HCT116 (cell line): ENCODE measurements around the gene ZBTB16. TPM values are rescaled to one million over a fixed set of nuclear protein-coding genes. Genes with fewer than 3 reads are reported as not detected.

ENCODE experiments used
- ATAC-seq: fragments of 200-7000 bp; cut with Tn5 transposase; 2 replicates; pipeline ENCODE4 v1.9.1; 2020; ENCODE audit warnings: mild to moderate bottlenecking, moderate library complexity
- BruUV-seq: library from RNA; stranded (reverse); fragments of 400-500 nt; replicated peaks from 2 replicates; lab custom pipeline; 2021; lab: Mats Ljungman, UMichigan
- CTCF ChIA-PET: fragments of 300-600 bp; sonication (Branson Sonifier 250); formaldehyde crosslinking; loops from one replicate; lab custom pipeline; 2021; ENCODE audit warnings: antibody characterized with exemption; lab: Charles Lee
- POLR2A ChIA-PET: fragments of 300-600, 350-600 bp; sonication (Branson Sonifier 250); formaldehyde crosslinking; loops from one replicate; lab custom pipeline; 2021; ENCODE audit warnings: antibody characterized with exemption; lab: Charles Lee
- RAD21 ChIA-PET, 2 experiments: fragments of 300-600 bp; sonication (Branson Sonifier 250); formaldehyde crosslinking; loops; one replicate each; lab custom pipeline; 2023; ENCODE audit warnings: low total read pairs in 2 of 2; ENCODE audit not compliant: uncharacterized antibody in 2 of 2, unreplicated experiment in 2 of 2, low non-redundant PET in 1 of 2; lab: Charles Lee
- DNase-seq: peaks from one replicate; pipeline ENCODE4 v3.0.0-alpha.2; 2010; ENCODE audit warnings: low read depth, low spot score
- H2AFZ ChIP-seq: fragments of 200-600 bp; shearing (Covaris generic), sonication (generic); 2 replicates; pipeline ENCODE4 v1.6.1; 2017; ENCODE audit warnings: low read depth, mixed run types, mixed read lengths, antibody characterized with exemption, low read length; ENCODE audit not compliant: poor library complexity, severe bottlenecking
- H3K27ac ChIP-seq: 2 replicates; pipeline ENCODE4 v1.5.1; 2012; ENCODE audit warnings: low read depth, low read length
- H3K27me3 ChIP-seq: fragments of 200-600 bp; sonication (generic); 2 replicates; pipeline ENCODE4 v1.6.1; 2016; ENCODE audit warnings: mixed run types, low read length, mixed read lengths; ENCODE audit not compliant: insufficient read depth
- H3K36me3 ChIP-seq, 2 experiments: fragments of 200-500 bp in 1 of 2; fragments of 200-600 bp in 1 of 2; sonication (Bioruptor generic) in 1 of 2; sonication (generic) in 1 of 2; 2 replicates each; pipeline versions ENCODE4 v1.5.1 to v1.6.1; 2014 to 2016; ENCODE audit warnings: low read length in 2 of 2, inconsistent platforms in 1 of 2, mixed read lengths in 1 of 2, mixed run types in 1 of 2; ENCODE audit not compliant: insufficient read depth in 2 of 2, control insufficient read depth in 1 of 2
- H3K4me1 ChIP-seq, 2 experiments: fragments of 200-600 bp in 1 of 2; sonication (generic) in 1 of 2; 2 replicates each; pipeline versions ENCODE4 v1.5.1 to v1.6.1; 2012 to 2017; ENCODE audit warnings: low read length in 2 of 2, inconsistent platforms in 1 of 2, mild to moderate bottlenecking in 1 of 2, mixed read lengths in 1 of 2, mixed run types in 1 of 2, moderate library complexity in 1 of 2; ENCODE audit not compliant: insufficient read depth in 2 of 2, control insufficient read depth in 1 of 2
- H3K4me2 ChIP-seq: fragments of 200-600 bp; sonication (generic); 2 replicates; pipeline ENCODE4 v1.6.1; 2017; ENCODE audit warnings: mixed run types, low read length, mixed read lengths
- H3K4me3 ChIP-seq, 2 experiments: fragments of 200-600 bp in 1 of 2; sonication (generic) in 1 of 2; replicated peaks in 1 of 2; 2 replicates each; pipeline ENCODE4 v1.5.1; 2011 to 2016; ENCODE audit warnings: low read length in 2 of 2, control low read depth in 1 of 2, low read depth in 1 of 2, mild to moderate bottlenecking in 1 of 2, mixed read lengths in 1 of 2, mixed run types in 1 of 2
- H3K79me2 ChIP-seq: fragments of 200-600 bp; sonication (generic); 2 replicates; pipeline ENCODE4 v1.6.1; 2017; ENCODE audit warnings: mild to moderate bottlenecking, mixed run types, low read length, moderate library complexity, mixed read lengths; ENCODE audit not compliant: insufficient read depth
- H3K9ac ChIP-seq: fragments of 200-600 bp; sonication (generic); 2 replicates; pipeline ENCODE4 v1.6.1; 2016; ENCODE audit warnings: low read length, mixed read lengths
- H3K9me2 ChIP-seq: fragments of 200-600 bp; sonication (generic), shearing (Covaris generic); 2 replicates; pipeline ENCODE4 v1.6.1; 2017; ENCODE audit warnings: mixed run types, mild to moderate bottlenecking, moderate library complexity; ENCODE audit not compliant: insufficient read depth
- H3K9me3 ChIP-seq, 2 experiments: fragments of 200-500 bp in 1 of 2; fragments of 200-600 bp in 1 of 2; sonication (Bioruptor generic) in 1 of 2; sonication (generic) in 1 of 2; 2 replicates each; pipeline ENCODE4 v1.6.1; 2014 to 2017; ENCODE audit warnings: low read length in 2 of 2, mixed read lengths in 2 of 2, inconsistent platforms in 1 of 2, low read depth in 1 of 2, mild to moderate bottlenecking in 1 of 2, mixed run types in 1 of 2, moderate library complexity in 1 of 2; ENCODE audit not compliant: control insufficient read depth in 1 of 2, insufficient read depth in 1 of 2
- H4K20me1 ChIP-seq: fragments of 200-600 bp; sonication (generic), shearing (Covaris generic); 2 replicates; pipeline ENCODE4 v1.6.1; 2017; ENCODE audit warnings: mixed run types, mild to moderate bottlenecking, moderate library complexity; ENCODE audit not compliant: insufficient read depth
- CBX3 ChIP-seq: IDR thresholded peaks from 2 replicates; pipeline ENCODE4 v1.6.1; 2012; ENCODE audit warnings: low read depth
- CEBPB ChIP-seq: IDR thresholded peaks from 2 replicates; pipeline ENCODE4 v1.6.1; 2012; ENCODE audit warnings: low read depth
- EGR1 ChIP-seq: IDR thresholded peaks from 2 replicates; pipeline ENCODE4 v1.6.1; 2012; ENCODE audit warnings: low read depth
- ELF1 ChIP-seq: IDR thresholded peaks from 2 replicates; pipeline ENCODE4 v1.6.1; 2012; ENCODE audit warnings: low read depth, borderline replicate concordance
- EZH2 ChIP-seq: fragments of 200-600 bp; sonication (generic); IDR thresholded peaks from 2 replicates; pipeline ENCODE4 v1.6.1; 2017; ENCODE audit warnings: antibody characterized with exemption, mixed run types
- EZH2phosphoT487 ChIP-seq: fragments of 200-600 bp; IDR thresholded peaks from 2 replicates; pipeline ENCODE4 v1.6.1; 2018; ENCODE audit warnings: antibody characterized with exemption, borderline replicate concordance
- FOSL1 ChIP-seq: IDR thresholded peaks from 2 replicates; pipeline ENCODE4 v1.6.1; 2012; ENCODE audit warnings: low read depth
- JUND ChIP-seq: IDR thresholded peaks from 2 replicates; pipeline ENCODE4 v1.6.1; 2012
- POLR2A ChIP-seq: IDR thresholded peaks from 2 replicates; pipeline ENCODE4 v1.7.0; 2011; ENCODE audit warnings: borderline replicate concordance; ENCODE audit not compliant: insufficient read depth, insufficient read length; ENCODE audit errors: extremely low read depth
- POLR2AphosphoS5 ChIP-seq: IDR thresholded peaks from 2 replicates; pipeline ENCODE4 v1.6.1; 2011; ENCODE audit warnings: mild to moderate bottlenecking, low read depth, low read length, moderate library complexity
- RAD21 ChIP-seq: IDR thresholded peaks from 2 replicates; pipeline ENCODE4 v1.6.1; 2012; ENCODE audit warnings: low read depth, mild to moderate bottlenecking
- SP1 ChIP-seq: IDR thresholded peaks from 2 replicates; pipeline ENCODE4 v1.6.1; 2012; ENCODE audit warnings: low read depth
- SRF ChIP-seq: IDR thresholded peaks from 2 replicates; pipeline ENCODE4 v1.6.1; 2012; ENCODE audit warnings: low read depth
- YY1 ChIP-seq: IDR thresholded peaks from 2 replicates; pipeline ENCODE4 v1.6.1; 2011; ENCODE audit warnings: low read length, low read depth, moderate library complexity, mild to moderate bottlenecking; ENCODE audit not compliant: insufficient replicate concordance; ENCODE audit errors: extremely low read depth
- ZFX ChIP-seq: fragments of 450-650 bp; IDR thresholded peaks from 2 replicates; pipeline ENCODE4 v1.6.1; 2017
- intact Hi-C: fragments of 100-400 bp; cut with micrococcal nuclease; formaldehyde crosslinking; loops from 2 replicates; pipeline ENCODE4 v1.10.0; 2022
- total RNA-seq: library from RNA; stranded (reverse); gene quantifications from one replicate; pipeline ENCODE4 v1.2.1, GENCODE V29; 2021; ENCODE audit not compliant: unreplicated experiment
- TF ChIP-seq, protein P1 (sequence below): IDR thresholded peaks from 2 replicates; pipeline ENCODE4 v1.6.1; 2012
- TF ChIP-seq, protein P2 (sequence below): IDR thresholded peaks from 2 replicates; pipeline ENCODE4 v1.6.1; 2012
- TF ChIP-seq, protein P3 (sequence below): IDR thresholded peaks from 2 replicates; pipeline ENCODE4 v1.6.1; 2012; ENCODE audit warnings: low read depth
- TF ChIP-seq, protein P4 (sequence below): IDR thresholded peaks from 2 replicates; pipeline ENCODE4 v1.6.1; 2011; ENCODE audit warnings: mild to moderate bottlenecking, low read length, moderate library complexity; ENCODE audit not compliant: insufficient replicate concordance; ENCODE audit errors: extremely low read depth

ZBTB16 gene
- total RNA-seq, 1 experiment from 2014 or later: 0.30 TPM

DNA sequence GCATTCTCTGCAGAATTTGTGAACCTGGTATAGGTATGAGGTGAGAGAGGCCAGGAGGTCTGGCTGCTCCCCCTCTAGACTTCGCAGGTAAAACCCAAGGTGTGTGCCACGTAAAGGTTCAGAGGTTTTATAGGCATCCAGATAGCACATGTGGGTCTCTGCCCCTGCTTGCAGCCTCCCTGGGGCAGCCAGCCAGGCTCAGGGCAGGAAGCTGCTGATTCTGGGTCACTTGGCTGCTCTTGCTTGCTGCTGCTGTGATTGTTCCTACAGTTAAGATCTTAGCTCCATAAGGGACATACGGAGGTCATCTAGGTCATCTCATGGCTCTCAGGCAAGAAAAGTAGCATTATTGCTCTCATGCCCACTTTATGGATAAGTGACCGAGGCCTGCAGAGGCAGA is 30.2 kb downstream of the ZBTB16 start:
- no peak overlapping the region for H3K27ac ChIP-seq
- no peak overlapping the region for H3K4me2 ChIP-seq
- ChIA-PET RAD21 (no interaction called here), POLR2A (no interaction called here), CTCF (no interaction called here)
- H2AFZ ChIP-seq: no peak overlapping the region
- peaks cover 16% of the 10 kb centered on the region; the same call in 1 of the 2 replicates for H3K27me3 ChIP-seq
- TF ChIP-seq, protein P1, sequence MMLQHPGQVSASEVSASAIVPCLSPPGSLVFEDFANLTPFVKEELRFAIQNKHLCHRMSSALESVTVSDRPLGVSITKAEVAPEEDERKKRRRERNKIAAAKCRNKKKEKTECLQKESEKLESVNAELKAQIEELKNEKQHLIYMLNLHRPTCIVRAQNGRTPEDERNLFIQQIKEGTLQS: no peak
- TF ChIP-seq, protein P2, sequence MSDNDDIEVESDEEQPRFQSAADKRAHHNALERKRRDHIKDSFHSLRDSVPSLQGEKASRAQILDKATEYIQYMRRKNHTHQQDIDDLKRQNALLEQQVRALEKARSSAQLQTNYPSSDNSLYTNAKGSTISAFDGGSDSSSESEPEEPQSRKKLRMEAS: no peak
- TF ChIP-seq SP1: no peak
- no peak for TF ChIP-seq CEBPB
- TF ChIP-seq ZFX: no peak
- TF ChIP-seq CBX3: no peak
- TF ChIP-seq EGR1: no peak
- no peak for TF ChIP-seq YY1
- TF ChIP-seq FOSL1: no peak
- no peak for TF ChIP-seq JUND
- TF ChIP-seq POLR2A: no peak
- no peak for TF ChIP-seq EZH2
- TF ChIP-seq, protein P3, sequence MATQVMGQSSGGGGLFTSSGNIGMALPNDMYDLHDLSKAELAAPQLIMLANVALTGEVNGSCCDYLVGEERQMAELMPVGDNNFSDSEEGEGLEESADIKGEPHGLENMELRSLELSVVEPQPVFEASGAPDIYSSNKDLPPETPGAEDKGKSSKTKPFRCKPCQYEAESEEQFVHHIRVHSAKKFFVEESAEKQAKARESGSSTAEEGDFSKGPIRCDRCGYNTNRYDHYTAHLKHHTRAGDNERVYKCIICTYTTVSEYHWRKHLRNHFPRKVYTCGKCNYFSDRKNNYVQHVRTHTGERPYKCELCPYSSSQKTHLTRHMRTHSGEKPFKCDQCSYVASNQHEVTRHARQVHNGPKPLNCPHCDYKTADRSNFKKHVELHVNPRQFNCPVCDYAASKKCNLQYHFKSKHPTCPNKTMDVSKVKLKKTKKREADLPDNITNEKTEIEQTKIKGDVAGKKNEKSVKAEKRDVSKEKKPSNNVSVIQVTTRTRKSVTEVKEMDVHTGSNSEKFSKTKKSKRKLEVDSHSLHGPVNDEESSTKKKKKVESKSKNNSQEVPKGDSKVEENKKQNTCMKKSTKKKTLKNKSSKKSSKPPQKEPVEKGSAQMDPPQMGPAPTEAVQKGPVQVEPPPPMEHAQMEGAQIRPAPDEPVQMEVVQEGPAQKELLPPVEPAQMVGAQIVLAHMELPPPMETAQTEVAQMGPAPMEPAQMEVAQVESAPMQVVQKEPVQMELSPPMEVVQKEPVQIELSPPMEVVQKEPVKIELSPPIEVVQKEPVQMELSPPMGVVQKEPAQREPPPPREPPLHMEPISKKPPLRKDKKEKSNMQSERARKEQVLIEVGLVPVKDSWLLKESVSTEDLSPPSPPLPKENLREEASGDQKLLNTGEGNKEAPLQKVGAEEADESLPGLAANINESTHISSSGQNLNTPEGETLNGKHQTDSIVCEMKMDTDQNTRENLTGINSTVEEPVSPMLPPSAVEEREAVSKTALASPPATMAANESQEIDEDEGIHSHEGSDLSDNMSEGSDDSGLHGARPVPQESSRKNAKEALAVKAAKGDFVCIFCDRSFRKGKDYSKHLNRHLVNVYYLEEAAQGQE: no peak
- no peak for TF ChIP-seq SRF
- TF ChIP-seq, protein P4, sequence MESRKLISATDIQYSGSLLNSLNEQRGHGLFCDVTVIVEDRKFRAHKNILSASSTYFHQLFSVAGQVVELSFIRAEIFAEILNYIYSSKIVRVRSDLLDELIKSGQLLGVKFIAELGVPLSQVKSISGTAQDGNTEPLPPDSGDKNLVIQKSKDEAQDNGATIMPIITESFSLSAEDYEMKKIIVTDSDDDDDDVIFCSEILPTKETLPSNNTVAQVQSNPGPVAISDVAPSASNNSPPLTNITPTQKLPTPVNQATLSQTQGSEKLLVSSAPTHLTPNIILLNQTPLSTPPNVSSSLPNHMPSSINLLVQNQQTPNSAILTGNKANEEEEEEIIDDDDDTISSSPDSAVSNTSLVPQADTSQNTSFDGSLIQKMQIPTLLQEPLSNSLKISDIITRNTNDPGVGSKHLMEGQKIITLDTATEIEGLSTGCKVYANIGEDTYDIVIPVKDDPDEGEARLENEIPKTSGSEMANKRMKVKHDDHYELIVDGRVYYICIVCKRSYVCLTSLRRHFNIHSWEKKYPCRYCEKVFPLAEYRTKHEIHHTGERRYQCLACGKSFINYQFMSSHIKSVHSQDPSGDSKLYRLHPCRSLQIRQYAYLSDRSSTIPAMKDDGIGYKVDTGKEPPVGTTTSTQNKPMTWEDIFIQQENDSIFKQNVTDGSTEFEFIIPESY: no peak
- TF ChIP-seq RAD21: no peak
- TF ChIP-seq EZH2phosphoT487: no peak
- TF ChIP-seq POLR2AphosphoS5: no peak
- no peak for TF ChIP-seq ELF1
- intact Hi-C loops: no loop called here
- H4K20me1 ChIP-seq: no peaks in the 10 kb centered on the region
- no peaks in the 10 kb centered on the region for H3K79me2 ChIP-seq
- H3K4me1 ChIP-seq: no peaks in the 10 kb centered on the region
- no peak for DNase-seq
- ATAC-seq: no peak
- H3K9me3 ChIP-seq: no peaks in the 10 kb centered on the region
- no peaks in the 10 kb centered on the region for H3K9me2 ChIP-seq
- no peaks in the 10 kb centered on the region for H3K36me3 ChIP-seq
- H3K4me3 ChIP-seq: no peak overlapping the region
- BruUV-seq: no TSS peak
- H3K9ac ChIP-seq: no peak overlapping the region
